Cortex of kidney (tissue), 1 donor: ENCODE data around the gene FAM193B.

ENCODE experiments used
- DNase-seq: peaks from one replicate; lab custom pipeline; 2025; lab: John Stamatoyannopoulos, UW

FAM193B gene

DNA sequence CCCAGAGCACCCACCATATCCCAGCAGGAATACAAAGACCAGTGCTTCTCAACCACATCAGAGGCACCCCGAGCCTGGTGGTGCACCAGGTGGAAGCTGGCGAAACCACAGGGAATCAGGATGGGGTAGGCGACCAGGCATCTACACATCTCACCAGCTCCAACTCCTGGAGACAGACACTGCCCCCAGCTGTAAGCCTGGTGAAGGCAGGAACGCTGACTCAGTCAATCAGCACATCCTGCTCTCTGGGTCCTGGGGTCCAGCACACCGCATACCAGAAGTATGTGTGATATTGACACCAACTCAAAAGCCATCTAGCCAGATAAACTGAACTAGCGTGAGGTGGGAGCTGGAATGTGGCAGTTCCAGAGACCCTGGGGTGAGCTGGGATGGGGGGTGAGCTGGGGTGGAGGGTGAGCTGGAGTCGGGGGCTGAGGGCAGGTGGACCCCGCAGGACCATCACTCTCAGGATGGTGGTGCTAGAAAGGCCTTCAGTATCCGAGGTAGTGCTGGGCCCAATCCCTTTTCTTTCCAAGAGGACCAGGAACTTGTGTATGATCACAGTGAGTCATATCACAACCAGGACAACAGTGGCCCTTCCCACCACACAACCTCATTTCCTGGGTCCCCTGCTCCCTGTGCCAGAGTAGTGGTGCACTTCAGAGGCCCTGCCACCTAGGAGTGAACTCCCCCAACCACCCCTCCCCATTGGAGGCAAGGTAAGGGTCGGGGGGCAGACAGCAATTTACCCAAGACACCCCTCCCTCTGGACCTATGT is 83.4 kb downstream of the FAM193B start:
- no peak for DNase-seq
